Testis (tissue), 3 donors: ENCODE results near the gene DHRS4L2. TPM values are rescaled to one million over a fixed set of nuclear protein-coding genes. Genes with fewer than 3 reads are reported as not detected.
"Not testable (repeated sequence)": the region's sequence is repeated elsewhere in the genome, so short reads cannot be mapped to it uniquely, and the experiment has no call there.

Experiments
- DNase-seq: peaks from one replicate; pipeline ENCODE4 v3.0.0-alpha.2; 2019
- H3K27ac ChIP-seq, 2 donors: fragments of 200-600 bp; sonication (generic); one replicate each; pipeline ENCODE4 v1.5.1; 2019
- H3K27me3 ChIP-seq: fragments of 200-600 bp; sonication (generic); one replicate; pipeline ENCODE4 v1.5.1; 2019
- H3K36me3 ChIP-seq: fragments of 200-600 bp; sonication (generic); one replicate; pipeline ENCODE4 v1.5.1; 2017; ENCODE audit warnings: low read depth; ENCODE audit errors: missing control alignments
- H3K4me1 ChIP-seq: fragments of 200-600 bp; sonication (generic); one replicate; pipeline ENCODE4 v1.5.1; 2019
- H3K4me3 ChIP-seq, 2 donors: fragments of 200-600 bp; sonication (generic); one replicate each; pipeline ENCODE4 v1.5.1; 2017 to 2019
- H3K9me3 ChIP-seq: fragments of 200-600 bp; sonication (generic); one replicate; pipeline ENCODE4 v1.5.1; 2017
- WGBS, 2 donors: methylation state at CpG; one replicate each; pipeline ENCODE4 v1.1.5; 2018; 5-methylcytosine and 5-hydroxymethylcytosine counted together
- intact Hi-C: fragments of 100-400 bp; cut with DNase I; formaldehyde crosslinking; loops from one replicate; pipeline ENCODE4 v1.15.1; 2023; ENCODE audit warnings: low total_unique reads
- polyA plus RNA-seq: library from polyadenylated mRNA; stranded (reverse); fragments of 350-450 nt; fragmentation: Illumina TruSeq; extraction: RNeasy Lipid Tissue Mini Kit (QIAGEN cat#74804); gene quantifications from one replicate; pipeline ENCODE4 v1.2.3, GENCODE V29; 2014; ENCODE audit warnings: low read depth, low replicate concordance; ENCODE audit not compliant: insufficient read depth
- total RNA-seq, 2 donors: library from RNA; depleted of rRNA; stranded (reverse); fragments of >200 nt; gene quantifications; one replicate each; pipeline ENCODE4 v1.2.3, GENCODE V29; 2016
- TF ChIP-seq, protein P1 (sequence below), 3 experiments: fragments of 450-650 bp in 2 of 3; fragments of 200-600 bp in 1 of 3; sonication (generic) in 1 of 3; IDR thresholded peaks; one replicate each; pipeline ENCODE4 v1.5.1; 2016 to 2019; ENCODE audit warnings: antibody characterized with exemption in 3 of 3, mild to moderate bottlenecking in 2 of 3, moderate library complexity in 1 of 3

DHRS4L2 gene
- total and polyA plus RNA-seq, 3 donors from 2014 or later = 15.7 to 23.4 (median 22.4) TPM

DNA sequence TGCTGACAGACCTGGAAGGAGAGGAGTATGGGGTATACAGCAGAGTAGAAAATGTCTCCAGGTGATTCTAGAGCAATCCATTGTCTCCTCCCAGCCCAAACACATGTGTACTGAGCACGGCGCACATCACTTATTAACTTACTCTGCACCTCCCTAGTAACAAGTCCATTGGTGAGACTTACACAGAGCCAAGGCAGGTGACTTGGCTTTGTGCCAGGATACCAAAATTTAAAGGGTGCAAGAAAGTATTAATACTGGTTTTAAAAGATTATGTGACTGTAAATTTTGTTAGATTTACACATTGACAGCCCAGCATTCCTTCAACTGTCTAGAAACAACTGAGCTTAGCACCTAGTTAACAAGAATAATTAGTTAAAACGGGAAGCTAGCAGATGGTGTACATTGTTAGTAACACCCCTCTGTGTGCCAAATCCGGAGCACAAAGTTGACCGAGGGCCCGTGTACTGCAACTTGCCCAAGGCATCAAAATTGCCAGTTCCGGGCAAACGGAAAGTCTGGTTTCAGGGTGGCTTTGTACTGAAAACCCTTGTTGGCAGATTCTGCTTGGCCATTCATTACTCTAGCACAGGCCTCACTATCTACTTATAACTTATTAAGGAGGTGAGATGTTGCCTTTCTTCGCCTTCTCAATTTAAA lies 30.7 kb upstream of the DHRS4L2 start:
- WGBS, 2 donors = 91 to 93% methylated on average over 9 of the region's 9 CpGs
- DNase-seq, H3K4me3 ChIP-seq, H3K9me3 ChIP-seq, H3K27ac ChIP-seq, H3K36me3 ChIP-seq, H3K4me1 ChIP-seq, H3K27me3 ChIP-seq, intact Hi-C loops: not testable (repeated sequence)

DNA sequence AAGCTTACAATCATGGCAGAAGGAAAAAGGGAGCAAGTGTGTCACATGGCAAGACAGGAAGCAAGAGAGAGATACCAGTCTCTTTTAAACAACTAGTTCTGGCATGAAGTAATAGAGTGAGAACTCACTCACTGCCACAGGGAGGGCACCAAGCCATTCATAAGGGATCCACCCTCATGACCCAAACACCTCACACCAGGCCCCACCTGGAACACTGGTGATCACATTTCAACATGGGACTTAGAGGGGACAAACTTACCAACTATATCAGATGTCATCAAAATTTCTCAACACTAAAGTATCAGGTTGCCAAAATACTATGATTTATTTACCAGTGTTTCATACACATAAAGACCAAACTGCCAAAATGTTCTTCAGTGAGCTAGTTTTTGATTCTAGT lies 27.8 kb upstream of the DHRS4L2 start:
- H3K4me3 ChIP-seq, H3K9me3 ChIP-seq, H3K27ac ChIP-seq, H3K4me1 ChIP-seq, intact Hi-C loops, H3K27me3 ChIP-seq, H3K36me3 ChIP-seq, DNase-seq: not testable (repeated sequence)

DNA sequence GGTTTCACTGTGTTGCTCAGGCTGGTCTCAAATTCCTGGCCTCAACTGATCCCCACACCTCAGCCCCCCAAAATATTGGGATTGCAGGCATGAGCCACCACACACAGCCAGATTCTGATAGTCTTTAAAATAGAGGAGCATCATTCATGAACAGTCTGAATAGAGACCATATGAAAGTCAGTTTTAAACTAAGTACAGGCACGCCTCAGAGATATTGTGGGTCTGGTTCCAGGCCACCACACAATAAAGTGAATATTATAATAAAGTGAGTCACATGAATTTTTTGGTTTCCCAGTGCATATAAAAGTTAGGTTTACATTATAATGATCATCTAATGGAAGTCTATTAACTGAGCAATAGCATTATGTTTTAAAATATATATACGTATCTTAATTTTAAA lies 27.0 kb upstream of the DHRS4L2 start:
- H3K4me3 ChIP-seq, H3K27ac ChIP-seq, H3K9me3 ChIP-seq, H3K36me3 ChIP-seq, intact Hi-C loops, H3K27me3 ChIP-seq, DNase-seq, H3K4me1 ChIP-seq: not testable (repeated sequence)
- 0% methylated on average over 1 of the region's 2 CpGs; no CpG with 5 or more reads in 1 of the 2 donors for WGBS, 2 donors

DNA sequence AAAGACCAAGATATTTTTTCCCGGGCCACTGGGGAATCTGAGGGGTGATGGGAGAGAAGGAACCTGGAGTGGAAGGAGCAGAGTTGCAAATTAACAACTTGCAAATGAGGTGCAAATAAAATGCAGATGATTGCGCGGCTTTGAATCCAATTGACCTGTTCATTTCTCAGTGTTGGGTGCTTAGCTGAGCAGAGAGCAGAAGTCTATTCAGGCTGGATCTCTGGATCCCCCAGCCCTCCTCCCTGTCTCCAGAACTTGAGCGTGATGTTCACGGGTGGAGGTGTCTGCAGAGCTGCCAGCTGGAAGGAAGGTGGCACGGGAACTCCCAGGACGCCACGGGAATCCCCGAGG lies 19.6 kb upstream of the DHRS4L2 start:
- WGBS, 2 donors = no CpG with 5 or more reads among the region's 9 CpGs
- intact Hi-C loops, H3K27ac ChIP-seq, H3K36me3 ChIP-seq, H3K9me3 ChIP-seq, H3K27me3 ChIP-seq, H3K4me3 ChIP-seq, H3K4me1 ChIP-seq, DNase-seq: not testable (repeated sequence)

DNA sequence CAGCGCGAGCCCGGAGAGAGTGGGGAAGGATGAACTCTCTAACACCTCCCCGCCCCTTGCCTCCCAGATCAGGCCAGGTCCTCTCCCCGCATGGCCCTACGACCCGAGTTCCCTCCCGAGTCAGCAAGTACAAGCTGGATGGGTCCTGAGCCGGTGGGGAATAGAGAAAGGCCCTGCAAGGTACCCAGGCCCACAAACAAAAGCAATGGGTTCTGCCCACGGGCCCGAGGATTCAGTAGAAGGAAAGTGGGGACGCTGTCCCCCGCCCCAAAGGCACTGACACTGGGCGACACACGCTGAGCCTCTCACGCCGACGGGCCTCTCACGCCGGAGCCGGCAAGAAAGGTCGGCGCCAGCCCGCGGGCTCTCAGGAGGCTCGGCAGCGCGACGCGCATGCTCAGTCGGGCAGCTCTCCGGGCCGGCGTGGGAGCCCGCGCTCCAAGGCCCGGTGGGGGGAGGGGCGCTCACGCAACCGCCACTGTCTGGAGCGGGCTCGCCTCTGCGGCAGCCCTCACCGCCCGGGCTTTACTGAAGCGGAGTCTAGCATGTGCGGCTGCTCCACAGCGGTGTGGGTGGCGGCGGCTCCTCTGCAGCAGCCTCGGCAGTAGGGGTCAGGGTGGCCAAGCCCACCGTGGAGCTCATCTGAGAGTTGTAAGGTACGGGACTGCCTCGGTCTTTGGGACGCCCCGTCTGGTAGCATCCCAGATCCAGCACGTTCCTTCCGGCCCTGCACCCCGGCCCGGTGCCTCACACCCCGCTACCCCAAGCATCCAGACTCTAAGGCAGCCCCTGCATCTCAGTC lies 19.0 kb upstream of the DHRS4L2 start:
- peak overlapping the region in 1 of 2 donors; percentile 59 for H3K27ac ChIP-seq
- H3K27me3 ChIP-seq, H3K4me1 ChIP-seq, H3K36me3 ChIP-seq, H3K9me3 ChIP-seq, intact Hi-C loops: not testable (repeated sequence)
- peak; percentile 76 for DNase-seq
- peak overlapping the region; percentile 25 to 51 for H3K4me3 ChIP-seq
- 23% methylated on average over 17 of the region's 61 CpGs; no CpG with 5 or more reads in 1 of the 2 donors for WGBS, 2 donors

DNA sequence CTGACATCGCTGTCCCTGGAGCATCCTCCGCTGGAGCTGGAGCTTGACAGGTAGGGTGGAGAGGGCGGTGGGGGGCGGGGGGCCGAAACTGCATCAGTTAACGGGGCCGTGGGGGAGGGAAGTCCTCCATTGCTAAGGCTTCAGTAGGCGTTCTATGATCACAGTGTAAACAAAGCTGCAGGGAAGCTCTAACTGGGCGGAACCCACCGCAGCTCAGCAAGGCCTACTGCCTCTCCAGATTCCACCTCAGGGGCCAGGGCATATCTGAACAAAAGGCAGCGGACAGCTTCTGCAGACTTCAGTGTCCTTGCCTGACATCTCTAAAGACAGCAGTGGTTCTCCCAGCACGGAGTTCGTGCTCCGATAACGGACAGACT lies 18.5 kb upstream of the DHRS4L2 start:
- H3K27ac ChIP-seq, DNase-seq, intact Hi-C loops: not testable (repeated sequence)

DNA sequence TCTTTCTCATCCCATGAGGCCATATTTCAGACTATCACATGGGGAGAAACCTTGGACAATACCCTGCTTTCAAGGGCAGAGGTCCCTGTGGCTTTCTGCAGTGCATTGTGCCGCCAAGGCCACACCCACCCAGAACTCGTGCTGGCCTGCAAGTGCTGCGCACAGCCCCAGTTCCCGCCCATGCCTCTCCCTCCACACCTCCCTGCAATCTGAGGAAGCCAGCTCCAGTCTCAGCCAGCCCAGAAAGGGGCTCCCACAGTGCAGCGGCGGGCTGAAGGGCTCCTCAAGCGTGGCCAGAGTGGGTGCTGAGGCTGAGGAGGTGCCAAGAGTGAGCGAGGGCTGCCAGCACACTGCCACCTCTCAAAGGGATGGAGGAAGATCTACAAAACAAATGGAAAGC lies 15.6 kb upstream of the DHRS4L2 start:
- H3K4me1 ChIP-seq, H3K36me3 ChIP-seq, H3K4me3 ChIP-seq, H3K9me3 ChIP-seq, H3K27ac ChIP-seq, H3K27me3 ChIP-seq, intact Hi-C loops, DNase-seq: not testable (repeated sequence)
- WGBS, 2 donors = 85 to 100% methylated on average over 1 to 8 of the region's 8 CpGs

More for the DNA sequence above, 18.5 kb upstream of the DHRS4L2 start:
- not testable (repeated sequence) for H3K9me3 ChIP-seq, H3K27me3 ChIP-seq, H3K36me3 ChIP-seq, H3K4me1 ChIP-seq
- 78% methylated on average over 15 of the region's 15 CpGs; no CpG with 5 or more reads in 1 of the 2 donors for WGBS, 2 donors
- peak overlapping the region in 1 of 2 donors; percentile 51 for H3K4me3 ChIP-seq

DNA sequence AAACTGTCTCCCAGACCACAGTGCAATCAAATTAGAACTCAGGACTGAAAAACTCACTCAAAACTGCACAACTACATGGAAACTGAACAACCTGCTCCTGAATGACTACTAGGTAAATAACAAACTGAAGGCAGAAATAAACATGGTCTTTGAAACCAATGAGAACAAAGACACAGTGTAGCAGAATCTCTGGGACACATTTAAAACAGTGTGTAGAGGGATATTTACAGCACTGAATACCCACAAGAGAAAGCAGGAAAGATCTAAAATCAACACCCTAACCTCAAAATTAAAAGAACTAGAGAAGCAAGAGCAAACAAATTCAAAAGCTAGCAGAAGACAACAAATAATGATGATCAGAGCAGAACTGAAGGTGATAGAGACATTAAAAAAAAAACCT lies 14.7 kb upstream of the DHRS4L2 start:
- intact Hi-C loops, DNase-seq, H3K9me3 ChIP-seq, H3K4me1 ChIP-seq, H3K36me3 ChIP-seq, H3K4me3 ChIP-seq, H3K27ac ChIP-seq, H3K27me3 ChIP-seq: not testable (repeated sequence)

DNA sequence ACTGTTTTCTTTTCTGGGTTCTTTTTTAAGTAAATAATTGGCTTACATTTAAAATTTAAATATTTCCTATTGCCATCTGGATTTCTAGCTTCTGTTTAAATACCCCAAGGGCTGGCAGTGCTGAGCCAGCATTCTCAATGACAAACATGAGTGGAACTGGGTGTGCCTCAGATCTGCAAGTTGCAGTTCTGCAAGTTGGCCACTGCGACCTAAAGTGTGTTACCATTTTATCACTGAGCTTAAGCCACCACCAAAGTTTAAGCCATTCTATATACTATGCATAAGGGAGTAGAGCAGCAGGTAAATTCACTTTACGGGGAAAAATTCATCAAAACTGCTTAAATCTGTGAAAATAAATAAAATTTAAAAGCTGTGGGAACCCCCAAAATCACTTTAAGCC lies 11.5 kb upstream of the DHRS4L2 start:
- H3K4me3 ChIP-seq, H3K27me3 ChIP-seq, H3K4me1 ChIP-seq, intact Hi-C loops, H3K9me3 ChIP-seq, H3K36me3 ChIP-seq, DNase-seq, H3K27ac ChIP-seq: not testable (repeated sequence)
- WGBS, 2 donors = 76 to 82% methylated on average over 2 of the region's 2 CpGs
- TF ChIP-seq, protein P1, sequence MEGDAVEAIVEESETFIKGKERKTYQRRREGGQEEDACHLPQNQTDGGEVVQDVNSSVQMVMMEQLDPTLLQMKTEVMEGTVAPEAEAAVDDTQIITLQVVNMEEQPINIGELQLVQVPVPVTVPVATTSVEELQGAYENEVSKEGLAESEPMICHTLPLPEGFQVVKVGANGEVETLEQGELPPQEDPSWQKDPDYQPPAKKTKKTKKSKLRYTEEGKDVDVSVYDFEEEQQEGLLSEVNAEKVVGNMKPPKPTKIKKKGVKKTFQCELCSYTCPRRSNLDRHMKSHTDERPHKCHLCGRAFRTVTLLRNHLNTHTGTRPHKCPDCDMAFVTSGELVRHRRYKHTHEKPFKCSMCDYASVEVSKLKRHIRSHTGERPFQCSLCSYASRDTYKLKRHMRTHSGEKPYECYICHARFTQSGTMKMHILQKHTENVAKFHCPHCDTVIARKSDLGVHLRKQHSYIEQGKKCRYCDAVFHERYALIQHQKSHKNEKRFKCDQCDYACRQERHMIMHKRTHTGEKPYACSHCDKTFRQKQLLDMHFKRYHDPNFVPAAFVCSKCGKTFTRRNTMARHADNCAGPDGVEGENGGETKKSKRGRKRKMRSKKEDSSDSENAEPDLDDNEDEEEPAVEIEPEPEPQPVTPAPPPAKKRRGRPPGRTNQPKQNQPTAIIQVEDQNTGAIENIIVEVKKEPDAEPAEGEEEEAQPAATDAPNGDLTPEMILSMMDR (IDR thresholded peaks at IDR 0.05) = peak in 1 of 3 experiments; percentile 37

DNA sequence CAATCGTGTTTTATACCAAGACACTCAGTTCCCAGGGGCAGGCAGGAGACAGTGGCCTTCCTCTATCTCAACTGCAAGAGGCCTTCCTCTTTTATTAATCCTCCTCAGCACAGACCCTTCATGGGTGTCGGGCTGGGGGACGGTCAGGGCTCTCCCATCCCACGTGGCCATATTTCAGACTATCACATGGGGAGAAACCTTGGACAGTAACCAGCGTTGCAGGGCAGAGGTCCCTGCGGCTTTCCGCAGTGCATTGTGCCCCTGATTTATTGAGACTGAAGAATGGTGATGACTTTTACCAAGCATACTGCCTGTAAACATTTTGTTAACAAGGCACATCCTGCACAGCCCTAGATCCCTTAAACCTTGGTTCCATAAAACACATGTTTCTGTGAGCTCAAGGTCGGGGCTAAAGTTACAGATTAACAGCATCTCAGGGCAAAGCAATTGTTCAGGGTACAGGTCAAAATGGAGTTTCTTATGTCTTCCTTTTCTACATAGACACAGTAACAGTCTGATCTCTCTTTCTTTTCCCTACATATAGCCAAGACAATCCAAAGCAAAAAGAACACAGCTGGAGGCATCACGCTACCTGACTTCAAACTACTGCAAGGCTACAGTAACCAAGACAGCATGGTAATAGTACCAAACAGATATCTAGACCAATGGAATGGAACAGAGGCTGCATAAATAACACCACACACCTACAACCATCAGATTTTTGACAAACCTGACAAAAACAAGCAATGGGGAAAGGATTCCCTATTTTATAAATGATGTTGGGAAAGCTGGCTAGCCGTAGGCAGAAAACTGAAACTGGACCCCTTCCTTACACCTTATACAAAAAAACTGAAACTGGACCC lies 6.5 kb upstream of the DHRS4L2 start:
- H3K36me3 ChIP-seq, intact Hi-C loops, H3K4me3 ChIP-seq, H3K27me3 ChIP-seq, H3K27ac ChIP-seq, H3K9me3 ChIP-seq, H3K4me1 ChIP-seq, DNase-seq: not testable (repeated sequence)
- WGBS, 2 donors = 74 to 78% methylated on average over 5 to 10 of the region's 10 CpGs
